ENCODE results near the gene AFM. TPM values are rescaled to one million over a fixed set of nuclear protein-coding genes. Genes with fewer than 3 reads are reported as not detected.
"Not testable (repeated sequence)": the region's sequence is repeated elsewhere in the genome, so short reads cannot be mapped to it uniquely, and the experiment has no call there.

The AFM gene
- total RNA-seq, 1 experiment from 2014 or later: not detected

DNA sequence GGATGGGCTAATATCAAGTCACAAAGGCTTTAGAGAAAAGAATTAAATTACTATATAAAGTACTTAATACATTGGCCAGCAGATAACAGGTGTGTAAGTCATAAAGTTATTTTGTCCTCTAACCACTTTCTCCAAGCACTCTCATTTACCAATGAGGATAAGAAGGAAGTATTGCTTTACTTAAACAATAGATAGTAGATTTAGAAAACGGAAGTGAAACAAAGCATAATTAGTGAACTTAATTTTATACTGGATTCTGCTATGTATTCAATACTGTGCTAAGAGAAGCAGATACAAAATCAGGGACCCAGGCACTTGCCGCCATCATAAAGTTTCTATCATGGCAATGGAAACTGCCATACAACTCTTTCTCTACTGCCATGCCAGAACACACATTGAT lies 24.0 kb downstream of the AFM start:
- no peak for DNase-seq (ENCODE audit: low spot score)

DNA sequence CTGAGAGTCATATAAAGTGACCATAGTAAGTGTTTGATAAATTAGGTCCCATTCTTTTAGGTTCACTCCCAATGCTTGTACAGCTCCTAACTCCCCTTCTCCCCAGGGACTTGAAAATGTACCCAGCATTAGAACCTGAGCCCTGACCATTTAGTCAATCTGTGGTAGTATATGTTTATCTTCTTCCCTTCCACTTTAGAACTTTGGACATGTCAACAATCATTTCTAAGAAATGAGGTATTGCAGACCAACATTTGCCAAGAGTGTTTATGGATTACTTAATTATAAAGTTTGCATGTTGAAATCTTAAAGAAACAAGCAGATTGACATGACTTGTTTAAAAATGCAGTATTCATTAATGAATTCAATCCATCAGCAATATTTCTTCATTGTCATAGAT lies 26.0 kb downstream of the AFM start:
- DNase-seq (ENCODE audit: low spot score): no peak

GRCh38 chr4:73508651-73509050 lies 27.1 kb downstream of the AFM start:
- DNase-seq (ENCODE audit: low spot score): no peak

DNA sequence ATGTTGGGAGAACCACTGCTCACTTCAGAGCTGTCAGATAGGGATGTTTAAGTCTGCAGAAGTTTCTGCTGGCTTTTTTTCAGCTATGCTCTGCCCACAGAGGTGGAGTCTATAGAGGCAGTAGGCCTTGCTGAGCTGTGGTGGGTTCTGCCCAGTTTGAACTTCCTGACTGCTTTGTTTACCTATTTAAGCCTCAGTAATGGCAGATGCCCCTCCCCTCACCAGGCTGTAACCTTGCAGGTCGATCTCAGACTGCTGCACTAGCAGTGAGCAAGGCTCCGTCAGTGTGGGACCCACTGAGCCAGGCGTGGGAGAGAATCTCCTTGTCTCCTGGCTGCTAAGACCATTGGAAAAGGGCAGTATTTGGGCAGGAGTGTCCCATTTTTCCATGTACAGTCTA lies 36.8 kb downstream of the AFM start:
- DNase-seq (ENCODE audit: low spot score): no peak

GRCh38 chr4:73520821-73521220 lies 39.3 kb downstream of the AFM start:
- peak; percentile 52 for DNase-seq (ENCODE audit: low spot score)

DNA sequence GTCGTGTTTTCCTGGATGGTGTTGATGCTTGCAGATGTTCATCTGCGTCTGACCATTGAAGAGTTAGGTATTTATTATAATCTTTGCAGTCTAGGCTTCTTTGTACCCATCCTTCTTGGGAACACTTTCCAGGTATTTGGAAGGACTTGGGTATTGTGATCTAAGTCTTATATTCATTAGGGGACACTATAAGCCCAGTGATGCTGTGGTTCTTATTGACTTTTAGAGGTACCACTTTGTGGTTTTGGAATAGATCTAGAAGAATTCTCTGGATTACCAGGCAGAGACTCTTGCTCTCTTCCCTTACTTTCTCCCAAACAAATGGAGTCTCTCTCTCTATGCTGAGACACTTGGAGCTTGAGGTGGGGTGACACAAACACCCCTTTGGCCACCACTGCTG lies 41.6 kb downstream of the AFM start:
- DNase-seq (ENCODE audit: low spot score): no peak

DNA sequence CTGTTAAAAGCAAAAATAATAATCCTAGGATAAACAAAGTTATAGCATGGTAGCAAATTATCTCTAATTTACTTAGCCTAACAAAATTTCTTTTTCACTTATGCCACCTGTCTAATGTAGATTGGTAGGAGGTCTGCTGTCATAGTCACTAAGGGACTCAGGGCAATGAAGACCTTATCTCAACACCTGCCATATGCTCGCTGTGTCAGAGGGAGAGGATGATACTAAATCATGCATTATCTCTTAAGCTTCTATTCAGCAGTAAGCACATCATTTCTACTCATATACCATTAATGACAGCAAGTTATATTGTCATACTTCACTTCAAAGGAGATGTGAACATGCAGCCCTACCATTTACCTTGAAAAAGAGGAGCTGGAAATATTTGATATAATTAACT lies 44.1 kb downstream of the AFM start:
- no peak for DNase-seq (ENCODE audit: low spot score)

GRCh38 chr4:73527196-73527595 lies 45.7 kb downstream of the AFM start:
- no peak for DNase-seq (ENCODE audit: low spot score)

GRCh38 chr4:73528171-73528570 lies 46.6 kb downstream of the AFM start:
- DNase-seq (ENCODE audit: low spot score): no peak

- no peak for DNase-seq (ENCODE audit: low spot score)
Measured at GRCh38 chr4:73533515-73534422, 52.2 kb downstream of the AFM start.

- DNase-seq (ENCODE audit: low spot score): no peak
Measured at GRCh38 chr4:73538162-73538561, 56.6 kb downstream of the AFM start.

DNA sequence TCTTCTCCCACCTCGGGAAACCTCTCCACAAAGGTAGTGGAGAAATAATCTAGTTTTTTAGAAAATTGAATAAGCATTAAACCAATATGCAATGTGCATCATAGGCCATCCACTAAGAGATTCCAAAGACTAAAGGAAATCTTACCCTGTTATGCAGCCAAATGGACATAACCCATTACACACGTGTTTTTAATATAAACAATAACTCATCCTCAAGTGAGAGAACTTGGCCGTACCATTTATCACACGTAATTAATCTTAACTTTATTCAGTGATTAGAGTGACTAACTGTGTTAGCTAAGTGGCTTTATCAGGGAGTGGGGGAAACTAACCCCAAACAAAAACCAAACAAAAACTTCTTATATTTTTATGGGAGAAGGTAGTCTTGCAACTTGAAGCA lies 57.8 kb downstream of the AFM start:
- DNase-seq (ENCODE audit: low spot score): no peak

DNA sequence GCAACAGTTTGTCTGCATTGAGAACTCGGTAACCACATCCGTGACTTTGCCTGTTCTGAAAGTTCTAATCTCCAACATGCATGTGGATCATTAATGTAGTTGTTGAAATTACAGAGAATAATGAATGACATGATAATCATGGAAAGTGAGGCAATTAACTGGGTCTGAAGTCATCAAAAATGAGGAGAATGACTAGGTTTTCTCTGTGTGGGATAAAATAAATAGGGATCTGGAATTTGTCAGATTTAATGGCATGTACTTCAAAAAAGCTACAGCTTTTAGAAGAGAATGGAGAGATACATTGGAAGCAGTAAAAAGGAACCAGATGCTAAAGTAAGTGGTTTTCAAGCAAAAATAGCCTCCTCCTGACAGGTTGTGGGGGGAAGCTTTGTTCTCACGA lies 59.3 kb downstream of the AFM start:
- no peak for DNase-seq (ENCODE audit: low spot score)

GRCh38 chr4:73541251-73541650 lies 59.7 kb downstream of the AFM start:
- DNase-seq (ENCODE audit: low spot score): no peak

GRCh38 chr4:73544620-73545019 lies 63.1 kb downstream of the AFM start:
- DNase-seq (ENCODE audit: low spot score): no peak

DNA sequence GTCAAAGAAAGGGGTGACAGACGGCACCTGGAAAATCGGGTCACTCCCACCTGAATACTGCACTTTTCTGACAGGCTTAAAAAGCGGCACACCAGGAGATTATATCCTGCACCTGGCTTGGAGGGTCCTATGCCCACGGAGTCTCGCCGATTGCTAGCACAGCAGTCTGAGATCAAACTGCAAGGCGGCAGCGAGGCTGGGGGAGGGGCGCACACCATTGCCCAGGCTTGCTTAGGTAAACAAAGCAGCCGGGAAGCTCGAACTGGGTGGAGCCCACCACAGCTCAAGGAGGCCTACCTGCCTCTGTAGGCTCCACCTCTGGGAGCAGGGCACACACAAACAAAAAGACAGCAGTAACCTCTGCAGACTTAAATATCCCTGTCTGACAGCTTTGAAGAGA lies 69.3 kb downstream of the AFM start:
- DNase-seq (ENCODE audit: low spot score): not testable (repeated sequence)

Other genes with a start within 250 kb of the AFM start
- 16.8 and 17.6 TPM in 2 replicates for gene ANKRD17, start 222.9 kb upstream of the AFM start, total RNA-seq (2014; rRNA removed; shearing (Covaris generic))
- gene ALB, start 77.5 kb upstream of the AFM start, total RNA-seq (2014; rRNA removed; shearing (Covaris generic)): not detected in 2 replicates
- gene AFP, start 45.5 kb upstream of the AFM start, total RNA-seq (2014; rRNA removed; shearing (Covaris generic)): 0.84 TPM in 1 of 2 replicates, not detected in the other
- 0.02 and 0.31 TPM in 2 replicates for gene RASSF6, start 138.7 kb downstream of the AFM start, total RNA-seq (2014; rRNA removed; shearing (Covaris generic))

All from A172 (cell line).